Naive B cell (primary cell): ENCODE measurements around the gene LRRC8C. TPM values are rescaled to one million over a fixed set of nuclear protein-coding genes. Genes with fewer than 3 reads are reported as not detected.
"Not testable (repeated sequence)": the region's sequence is repeated elsewhere in the genome, so short reads cannot be mapped to it uniquely, and the experiment has no call there.

ENCODE experiments used
- ATAC-seq, 2 donors: fragments of 150-1000 bp; cut with Tn5 transposase; 2 replicates each; pipeline ENCODE4 v1.10.0; 2021; ENCODE audit warnings: low read depth in 2 of 2, mild to moderate bottlenecking in 2 of 2, moderate library complexity in 2 of 2
- DNase-seq: peaks from one replicate; pipeline ENCODE4 v3.0.0; 2022
- H3K27ac Mint-ChIP-seq, 6 donors: one replicate each; pipeline ENCODE4 v1.8.0; 2020 to 2022; ENCODE audit warnings: mild to moderate bottlenecking in 6 of 6, mixed read lengths in 6 of 6, moderate library complexity in 5 of 6, inconsistent platforms in 2 of 6
- H3K27me3 Mint-ChIP-seq, 3 donors: one replicate each; pipeline ENCODE4 v1.8.0; 2021 to 2022; ENCODE audit warnings: mixed read lengths in 3 of 3, mild to moderate bottlenecking in 1 of 3
- H3K36me3 Mint-ChIP-seq, 2 donors: one replicate each; pipeline ENCODE4 v1.8.0; 2020 to 2022; ENCODE audit warnings: mixed read lengths in 2 of 2, inconsistent platforms in 1 of 2, mild to moderate bottlenecking in 1 of 2
- H3K4me1 Mint-ChIP-seq, 3 donors: one replicate each; pipeline ENCODE4 v1.8.0; 2020 to 2022; ENCODE audit warnings: mixed read lengths in 3 of 3, inconsistent platforms in 1 of 3, mild to moderate bottlenecking in 1 of 3, moderate library complexity in 1 of 3
- H3K4me3 Mint-ChIP-seq, 8 donors: one replicate each; pipeline ENCODE4 v1.8.0; 2020 to 2022; ENCODE audit warnings: mild to moderate bottlenecking in 8 of 8, mixed read lengths in 8 of 8, moderate library complexity in 8 of 8, inconsistent platforms in 2 of 8
- H3K9me3 Mint-ChIP-seq, 7 donors: one replicate each; pipeline ENCODE4 v1.8.0; 2020 to 2022; ENCODE audit warnings: mixed read lengths in 7 of 7, mild to moderate bottlenecking in 5 of 7, inconsistent platforms in 2 of 7, moderate library complexity in 1 of 7
- polyA plus RNA-seq, 6 donors: library from polyadenylated mRNA; unstranded; fragments of 300-500 nt; fragmentation: Illumina TruSeq; gene quantifications; one replicate each; pipeline ENCODE4 v1.2.3, GENCODE V29; 2021; ENCODE audit warnings: low read depth in 6 of 6

The LRRC8C gene
- polyA plus RNA-seq, 6 donors from 2014 or later: 1.3 to 4.8 (median 2.6) TPM

GRCh38 chr1:89610457-89611011 lies 22.4 kb upstream of the LRRC8C start:
- no peak for DNase-seq
- Mint-ChIP-seq H3K9me3 (no peaks in the 10 kb centered on the region), H3K4me1 (peaks cover 24 to 40% (median 28%) of the 10 kb centered on the region in 3 donors), H3K27me3 (no peaks in the 10 kb centered on the region), H3K27ac (peak overlapping the region in 1 of 6 donors; percentile 32), H3K36me3 (peaks cover 0 to 6% of the 10 kb centered on the region in 2 donors), H3K4me3 (peak overlapping the region in 2 of 8 donors; percentile 26 to 42)
- no peak for ATAC-seq

- Mint-ChIP-seq H3K36me3 (peaks cover 0 to 6% of the 10 kb centered on the region in 2 donors), H3K27me3 (no peaks in the 10 kb centered on the region), H3K4me1 (peaks cover 15 to 29% (median 18%) of the 10 kb centered on the region in 3 donors), H3K4me3 (peak overlapping the region in 1 of 8 donors; percentile 29), H3K27ac (peak overlapping the region in 1 of 6 donors; percentile 33), H3K9me3 (no peaks in the 10 kb centered on the region)
- no peak for ATAC-seq
- no peak for DNase-seq
These were observed 21.2 kb upstream of the LRRC8C start for GRCh38 chr1:89611721-89612120.

- Mint-ChIP-seq H3K27ac (no peak overlapping the region), H3K27me3 (no peaks in the 10 kb centered on the region), H3K9me3 (peaks cover 0 to 8% (median 6%) of the 10 kb centered on the region in 7 donors), H3K4me1 (peaks cover 0 to 7% (median 0%) of the 10 kb centered on the region in 3 donors), H3K4me3 (no peak overlapping the region), H3K36me3 (peaks cover 7 to 10% of the 10 kb centered on the region in 2 donors)
- ATAC-seq: no peak
- DNase-seq: no peak
These were observed 19.0 kb upstream of the LRRC8C start for GRCh38 chr1:89613928-89614327.

- Mint-ChIP-seq H3K36me3 (peaks cover 9 to 10% of the 10 kb centered on the region in 2 donors), H3K4me1 (peaks cover 0 to 3% (median 0%) of the 10 kb centered on the region in 3 donors), H3K27me3 (no peaks in the 10 kb centered on the region), H3K4me3 (no peak overlapping the region), H3K27ac (no peak overlapping the region), H3K9me3 (peaks cover 0 to 8% (median 6%) of the 10 kb centered on the region in 7 donors)
- DNase-seq: peak; percentile 21
- ATAC-seq: peak; percentile 77 to 82
These were observed 17.0 kb upstream of the LRRC8C start for GRCh38 chr1:89615676-89616598.

GRCh38 chr1:89616844-89617627 lies 15.9 kb upstream of the LRRC8C start:
- Mint-ChIP-seq H3K27me3 (no peaks in the 10 kb centered on the region), H3K4me3 (no peak overlapping the region), H3K9me3 (peaks cover 0 to 8% (median 6%) of the 10 kb centered on the region in 7 donors), H3K27ac (peak overlapping the region in 1 of 6 donors; percentile 6), H3K36me3 (peaks cover 9 to 10% of the 10 kb centered on the region in 2 donors), H3K4me1 (peaks cover 0 to 2% (median 0%) of the 10 kb centered on the region in 3 donors)
- DNase-seq: no peak
- ATAC-seq: no peak

- H3K27ac Mint-ChIP-seq: no peak overlapping the region
- ATAC-seq (no peak), DNase-seq (no peak)
- peaks cover 0 to 2% (median 0%) of the 10 kb centered on the region in 3 donors for H3K4me1 Mint-ChIP-seq
- H3K36me3 Mint-ChIP-seq: peaks cover 3 to 10% of the 10 kb centered on the region in 2 donors
- no peaks in the 10 kb centered on the region for H3K27me3 Mint-ChIP-seq
- no peak overlapping the region for H3K4me3 Mint-ChIP-seq
- H3K9me3 Mint-ChIP-seq: peaks cover 0 to 8% (median 6%) of the 10 kb centered on the region in 7 donors
These were observed 12.3 kb upstream of the LRRC8C start for GRCh38 chr1:89620664-89621063.

- DNase-seq (no peak), ATAC-seq (no peak)
- H3K9me3 Mint-ChIP-seq: peaks cover 0 to 3% (median 2%) of the 10 kb centered on the region in 7 donors
- peaks cover 7 to 11% (median 7%) of the 10 kb centered on the region in 3 donors for H3K4me1 Mint-ChIP-seq
- peaks cover 3% of the 10 kb centered on the region in 2 donors for H3K36me3 Mint-ChIP-seq
- H3K27me3 Mint-ChIP-seq: no peaks in the 10 kb centered on the region
- H3K27ac Mint-ChIP-seq: no peak overlapping the region
- no peak overlapping the region for H3K4me3 Mint-ChIP-seq
These were observed 10.0 kb upstream of the LRRC8C start for GRCh38 chr1:89622895-89623294.

- Mint-ChIP-seq H3K4me1 (peaks cover 9 to 11% (median 10%) of the 10 kb centered on the region in 3 donors), H3K9me3 (no peaks in the 10 kb centered on the region), H3K36me3 (peaks cover 0 to 8% of the 10 kb centered on the region in 2 donors), H3K4me3 (no peak overlapping the region), H3K27ac (no peak overlapping the region), H3K27me3 (no peaks in the 10 kb centered on the region)
- ATAC-seq (no peak), DNase-seq (no peak)
These were observed 8.6 kb upstream of the LRRC8C start for GRCh38 chr1:89624314-89624713.

GRCh38 chr1:89624715-89625323 lies 8.1 kb upstream of the LRRC8C start:
- no peaks in the 10 kb centered on the region for H3K27me3 Mint-ChIP-seq
- DNase-seq: no peak
- H3K4me1 Mint-ChIP-seq: peaks cover 11 to 13% (median 12%) of the 10 kb centered on the region in 3 donors
- no peak for ATAC-seq
- peak overlapping the region in 1 of 6 donors; percentile 30 for H3K27ac Mint-ChIP-seq
- no peak overlapping the region for H3K4me3 Mint-ChIP-seq
- H3K9me3 Mint-ChIP-seq: no peaks in the 10 kb centered on the region
- peaks cover 0 to 8% of the 10 kb centered on the region in 2 donors for H3K36me3 Mint-ChIP-seq

GRCh38 chr1:89627596-89627962 lies 5.3 kb upstream of the LRRC8C start:
- H3K4me1 Mint-ChIP-seq: peaks cover 16 to 22% (median 20%) of the 10 kb centered on the region in 3 donors
- no peak overlapping the region for H3K4me3 Mint-ChIP-seq
- no peaks in the 10 kb centered on the region for H3K9me3 Mint-ChIP-seq
- no peaks in the 10 kb centered on the region for H3K27me3 Mint-ChIP-seq
- H3K36me3 Mint-ChIP-seq: peaks cover 0 to 8% of the 10 kb centered on the region in 2 donors
- H3K27ac Mint-ChIP-seq: peak overlapping the region in 1 of 6 donors; percentile 94
- DNase-seq: no peak
- no peak for ATAC-seq

GRCh38 chr1:89629146-89629545 lies 3.8 kb upstream of the LRRC8C start:
- H3K9me3 Mint-ChIP-seq: no peaks in the 10 kb centered on the region
- no peak for ATAC-seq
- H3K4me1 Mint-ChIP-seq: peaks cover 20 to 29% (median 29%) of the 10 kb centered on the region in 3 donors
- no peaks in the 10 kb centered on the region for H3K27me3 Mint-ChIP-seq
- no peak for DNase-seq
- no peak overlapping the region for H3K4me3 Mint-ChIP-seq
- peaks cover 0 to 8% of the 10 kb centered on the region in 2 donors for H3K36me3 Mint-ChIP-seq
- peak overlapping the region in 1 of 6 donors; percentile 50 for H3K27ac Mint-ChIP-seq

GRCh38 chr1:89629600-89629999 lies 3.3 kb upstream of the LRRC8C start:
- not testable (repeated sequence) for H3K27me3 Mint-ChIP-seq, H3K36me3 Mint-ChIP-seq, H3K9me3 Mint-ChIP-seq, DNase-seq, ATAC-seq
- H3K4me1 Mint-ChIP-seq: peaks cover 25 to 33% (median 31%) of the 10 kb centered on the region in 3 donors
- peak overlapping the region in 2 of 6 donors; percentile 31 to 33 for H3K27ac Mint-ChIP-seq
- H3K4me3 Mint-ChIP-seq: peak overlapping the region in 2 of 8 donors; percentile 38 to 89

- H3K4me3 Mint-ChIP-seq: peak overlapping the region in 1 of 8 donors; percentile 89
- H3K4me1 Mint-ChIP-seq: peaks cover 27 to 35% (median 31%) of the 10 kb centered on the region in 3 donors
- ATAC-seq (no peak), DNase-seq (no peak)
- H3K36me3 Mint-ChIP-seq: peaks cover 0 to 8% of the 10 kb centered on the region in 2 donors
- peak overlapping the region in 1 of 6 donors; percentile 31 for H3K27ac Mint-ChIP-seq
- H3K27me3 Mint-ChIP-seq: no peaks in the 10 kb centered on the region
- no peaks in the 10 kb centered on the region for H3K9me3 Mint-ChIP-seq
These were observed 2.9 kb upstream of the LRRC8C start for GRCh38 chr1:89630048-89630447.
